Hepatic stellate cell (primary cell): ENCODE data around the gene CTBP1.

Experiments
- DNase-seq: peaks from one replicate; pipeline ENCODE4 v3.0.0; 2011; ENCODE audit warnings: low spot score

The CTBP1 gene

DNA sequence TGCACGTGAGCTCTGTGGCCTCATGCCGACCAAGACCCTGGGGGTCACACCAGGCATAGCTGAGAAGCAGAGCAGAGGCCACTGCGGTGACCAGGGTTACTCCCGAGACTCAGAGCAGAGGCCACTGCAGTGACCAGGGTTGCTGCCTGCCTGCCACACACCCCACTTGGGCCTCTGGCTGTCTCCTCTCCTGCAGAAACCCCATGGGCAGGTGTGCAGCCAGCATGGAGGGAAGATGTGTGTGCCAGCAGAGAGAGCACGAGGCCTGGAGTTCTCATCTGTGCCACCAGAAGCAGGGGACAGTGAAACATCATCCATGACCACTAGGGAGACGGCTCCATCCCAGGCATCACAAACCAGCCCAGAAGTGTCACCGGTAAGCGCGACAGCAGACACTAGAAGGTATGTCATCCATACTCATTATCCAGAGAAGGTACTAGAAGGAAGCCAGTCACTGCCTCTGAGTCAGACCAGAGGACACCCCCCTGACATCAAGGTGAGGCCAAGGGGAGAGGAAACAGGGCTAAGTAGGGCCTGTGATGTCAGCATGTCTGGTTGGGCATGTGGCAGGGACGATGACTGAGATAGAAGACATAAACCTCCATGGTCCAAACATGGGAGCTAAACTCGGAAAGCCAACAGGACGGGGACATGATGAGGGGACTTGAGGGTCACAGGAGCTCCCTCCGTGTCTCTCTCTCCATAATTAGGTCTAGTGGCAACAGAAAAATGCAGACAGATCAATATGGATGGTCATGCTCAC is 52.3 kb downstream of the CTBP1 start:
- DNase-seq: no peak

GRCh38 chr4:1195891-1196401 is 53.0 kb downstream of the CTBP1 start:
- no peak for DNase-seq

DNA sequence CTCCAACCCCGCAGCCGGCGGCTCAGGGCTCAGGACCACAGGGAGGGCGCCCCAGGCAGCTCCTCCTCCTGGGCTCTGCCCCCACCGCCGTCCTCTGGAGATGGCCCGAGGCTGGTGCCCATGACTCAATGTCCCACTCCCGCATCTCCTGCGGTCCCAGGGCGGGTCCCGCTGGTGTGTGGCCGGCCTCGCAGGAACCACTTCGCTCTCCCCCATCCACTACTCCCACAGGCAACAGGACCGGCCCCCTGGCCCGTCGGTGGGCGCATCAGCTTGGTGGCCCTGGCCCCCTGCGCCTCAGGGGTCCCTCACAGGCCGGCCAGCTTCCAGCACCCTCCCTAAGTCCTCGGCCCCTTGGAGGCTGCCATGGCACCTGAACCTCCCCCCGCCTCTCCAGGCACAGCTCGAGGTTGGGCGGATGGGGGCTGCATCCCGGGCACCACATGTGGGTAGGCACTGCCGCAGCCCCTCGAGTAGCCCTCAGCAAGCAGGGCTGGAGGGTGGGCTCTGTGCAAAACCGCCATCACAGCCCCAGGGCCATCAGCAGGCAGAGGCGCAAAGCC is 53.7 kb downstream of the CTBP1 start:
- no peak for DNase-seq

DNA sequence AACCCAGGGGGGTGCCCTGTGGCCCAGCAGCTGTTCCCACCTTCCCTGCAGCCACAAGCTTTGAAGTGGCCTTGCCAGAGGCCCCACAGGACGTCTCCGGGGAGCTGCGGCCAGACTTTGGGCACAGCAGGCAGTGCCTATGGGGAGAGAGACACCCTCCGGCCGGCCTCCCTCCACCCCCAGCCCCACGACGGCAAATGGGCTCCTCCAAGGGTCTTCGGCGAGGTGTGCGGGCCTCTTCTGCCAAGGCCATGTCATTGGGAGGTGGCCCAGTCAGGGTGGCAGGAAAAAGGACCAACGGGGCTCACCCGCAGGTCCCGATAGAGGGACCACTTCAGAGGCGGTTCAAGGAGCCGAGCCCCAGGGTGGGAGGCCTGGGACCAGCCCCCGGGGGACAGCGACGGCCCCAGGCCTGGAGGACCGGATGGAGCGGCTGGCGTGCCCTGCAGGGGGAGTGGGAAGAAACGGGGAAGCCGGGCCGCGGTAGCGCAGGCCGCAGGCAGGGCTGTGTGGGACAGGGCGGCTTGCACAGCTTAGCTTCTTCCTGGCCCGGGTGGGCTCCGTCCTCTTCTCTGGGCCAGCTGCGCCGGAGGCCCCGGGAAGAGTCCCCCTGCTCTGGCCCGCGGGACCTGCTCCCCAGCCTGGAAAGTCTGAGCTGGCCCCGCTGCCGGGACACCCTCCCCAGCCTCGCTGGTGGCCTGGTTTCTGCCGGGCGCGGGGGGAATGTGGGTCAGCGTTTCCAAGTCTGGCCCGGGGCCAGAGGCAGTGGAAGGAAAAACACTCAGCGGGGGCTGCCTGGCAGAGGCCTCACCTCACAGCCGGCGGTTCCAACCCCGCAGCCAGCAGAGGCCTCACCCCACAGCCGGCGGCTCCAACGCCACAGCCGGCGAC is 54.7 kb downstream of the CTBP1 start:
- peak; percentile 74 for DNase-seq

- DNase-seq: no peak
Measured at GRCh38 chr4:1193206-1194009, 55.5 kb downstream of the CTBP1 start.

GRCh38 chr4:1192493-1193205 is 56.3 kb downstream of the CTBP1 start:
- no peak for DNase-seq

- peak; percentile 98 for DNase-seq
Measured at GRCh38 chr4:1192091-1192492, 56.8 kb downstream of the CTBP1 start.

DNA sequence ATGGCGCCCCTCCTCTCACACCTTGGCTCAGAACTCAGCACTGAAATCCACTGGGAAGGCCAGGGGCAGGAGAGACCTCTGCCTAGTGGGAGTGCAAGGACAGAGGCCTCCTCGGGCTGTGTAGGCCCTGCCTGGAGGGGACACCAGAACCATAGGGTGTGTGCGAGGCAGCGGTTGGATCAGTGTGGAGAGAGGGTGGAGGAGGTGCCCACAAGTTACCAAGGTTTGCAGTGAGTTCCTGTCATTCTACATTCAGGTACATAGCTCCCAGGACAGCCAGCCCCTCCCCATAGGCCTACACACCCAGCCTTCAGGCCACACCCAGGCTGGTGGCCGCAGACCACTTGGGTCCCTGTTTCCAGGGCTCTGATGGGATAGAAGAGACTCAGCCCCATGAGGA is 57.3 kb downstream of the CTBP1 start:
- no peak for DNase-seq

DNA sequence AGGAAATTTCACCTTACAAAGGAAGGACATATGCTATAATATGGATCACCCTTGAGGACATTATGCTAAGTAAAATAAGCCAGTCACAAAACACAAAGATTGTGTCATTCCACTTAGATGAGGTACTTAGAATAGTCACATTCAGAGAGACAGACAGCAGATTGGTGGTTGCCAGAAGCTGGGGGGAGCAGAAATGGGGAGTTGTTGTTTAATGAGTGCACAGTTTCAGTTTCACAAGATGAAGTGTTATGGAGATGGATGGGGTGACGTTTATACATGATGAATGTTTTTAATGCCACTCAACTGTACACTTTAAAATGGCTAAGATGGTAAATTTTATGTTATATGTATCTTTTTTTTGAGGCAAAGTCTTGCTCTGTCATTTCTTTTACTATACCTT is 61.7 kb downstream of the CTBP1 start:
- DNase-seq: no peak

GRCh38 chr4:1183985-1184773 is 64.8 kb downstream of the CTBP1 start:
- DNase-seq: no peak

GRCh38 chr4:1182313-1182712 is 66.6 kb downstream of the CTBP1 start:
- DNase-seq: no peak

DNA sequence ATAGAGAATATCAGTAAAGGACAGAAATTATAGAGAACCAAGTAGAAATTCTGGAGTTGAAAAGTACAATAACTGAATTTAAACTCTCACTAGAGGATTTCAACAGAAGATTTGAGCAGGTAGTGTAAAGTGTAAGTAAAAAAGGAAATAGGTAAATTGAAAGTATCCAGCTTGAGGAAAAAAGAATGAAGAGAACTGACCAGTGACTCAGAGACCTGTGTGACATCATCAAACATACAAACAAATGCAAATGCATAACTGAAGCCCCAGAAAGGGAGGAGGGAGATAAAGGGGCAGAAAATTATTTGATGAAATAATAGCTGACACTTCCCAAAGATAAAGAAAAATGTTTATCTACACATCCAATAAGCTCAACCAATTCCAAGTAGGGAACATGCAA is 68.3 kb downstream of the CTBP1 start:
- no peak for DNase-seq

GRCh38 chr4:1179976-1180375 is 69.0 kb downstream of the CTBP1 start:
- no peak for DNase-seq

DNA sequence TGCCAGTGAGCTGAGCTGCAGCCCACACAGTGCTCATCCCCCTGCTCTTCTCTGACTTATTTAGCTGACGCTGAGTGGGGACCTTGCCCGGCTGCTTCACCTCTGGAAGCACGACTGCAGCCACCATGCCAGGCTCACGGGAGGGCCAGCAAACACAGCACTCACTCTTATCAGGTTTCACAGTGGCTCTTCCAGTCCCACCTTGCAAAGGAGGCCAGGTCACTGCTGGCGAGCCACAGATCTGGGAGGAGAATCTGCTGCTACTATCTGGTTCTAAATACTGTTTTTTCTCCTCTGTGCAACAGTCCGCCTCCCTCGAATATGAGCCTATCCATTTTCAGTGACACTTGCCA is 69.9 kb downstream of the CTBP1 start:
- no peak for DNase-seq

DNA sequence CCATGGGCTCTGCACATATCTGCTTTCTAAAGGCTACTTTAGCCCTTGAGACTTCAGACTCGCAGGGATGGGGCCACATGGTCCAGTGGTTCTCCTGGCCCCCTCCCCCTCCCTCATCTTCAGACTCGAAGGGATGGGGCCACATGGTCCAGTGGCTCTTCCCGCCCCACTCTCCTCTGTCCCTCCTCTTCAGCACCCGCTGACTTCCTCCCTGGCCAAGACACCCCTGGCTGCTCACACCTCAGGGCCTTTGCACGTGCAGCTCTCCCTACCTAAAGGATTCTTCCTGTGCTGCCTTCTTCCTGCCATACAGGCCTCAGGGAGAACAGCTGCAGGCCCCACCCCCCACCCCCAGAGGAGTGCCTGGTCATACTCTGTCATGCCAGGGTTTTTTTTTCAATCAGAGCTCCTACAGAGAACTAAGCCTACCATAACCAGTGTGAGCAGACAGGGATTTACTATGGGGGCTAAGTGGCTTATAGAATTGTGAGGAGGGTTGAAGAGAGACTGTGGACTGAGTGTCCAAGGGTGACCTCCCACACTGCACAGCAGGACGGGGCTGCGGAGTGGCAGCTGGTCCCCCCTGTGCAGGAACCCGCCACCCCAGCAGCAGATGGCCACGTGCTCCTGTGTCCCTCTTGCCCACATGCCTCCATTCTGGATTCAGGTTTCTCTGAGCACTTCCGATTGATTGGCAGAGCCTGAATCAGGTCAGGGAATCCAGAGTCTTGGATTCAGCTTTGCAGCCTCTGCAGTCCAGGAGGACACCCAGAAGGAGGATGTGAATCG is 70.4 kb downstream of the CTBP1 start:
- no peak for DNase-seq

DNA sequence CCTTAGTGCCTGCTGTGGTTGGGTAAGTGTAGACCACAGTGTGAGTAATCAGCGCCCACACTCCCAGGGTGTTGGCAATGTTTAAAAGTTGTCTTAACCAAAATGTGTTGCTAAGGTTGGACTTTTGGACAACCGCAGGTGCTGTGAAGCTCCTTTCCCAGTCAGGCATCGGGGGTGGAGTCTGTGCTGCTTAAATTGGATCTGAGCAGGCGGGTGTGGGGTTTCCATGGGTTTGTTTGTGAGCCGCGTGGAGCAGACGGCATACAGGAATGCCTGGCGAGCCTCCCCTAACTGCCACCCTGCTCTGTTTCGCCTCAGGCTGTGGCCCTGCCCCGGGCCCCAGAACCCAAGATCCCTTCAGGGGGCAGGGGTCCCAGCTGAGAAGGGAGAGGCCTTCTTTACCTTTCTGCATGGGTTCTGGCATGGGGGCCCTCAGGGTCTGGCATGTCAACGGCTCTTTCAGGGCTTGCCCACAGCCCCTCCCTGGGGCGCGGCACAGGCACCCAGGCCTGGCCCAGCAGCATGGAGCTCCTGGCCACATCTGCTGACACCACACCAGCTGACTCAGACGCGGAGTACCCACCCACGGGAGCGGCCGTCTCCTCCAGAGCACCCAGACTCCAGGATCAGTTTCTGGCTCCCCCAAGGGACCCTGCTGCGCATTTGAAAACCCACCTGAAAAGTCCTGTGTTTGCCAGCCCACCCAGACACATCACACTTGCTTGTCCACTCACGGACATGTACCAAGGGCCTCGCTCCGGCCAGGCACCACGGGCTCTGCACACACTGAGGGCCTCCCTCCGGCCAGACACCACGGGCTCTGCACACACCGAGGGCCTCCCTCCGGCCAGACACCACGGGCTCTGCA is 71.4 kb downstream of the CTBP1 start:
- DNase-seq: no peak

DNA sequence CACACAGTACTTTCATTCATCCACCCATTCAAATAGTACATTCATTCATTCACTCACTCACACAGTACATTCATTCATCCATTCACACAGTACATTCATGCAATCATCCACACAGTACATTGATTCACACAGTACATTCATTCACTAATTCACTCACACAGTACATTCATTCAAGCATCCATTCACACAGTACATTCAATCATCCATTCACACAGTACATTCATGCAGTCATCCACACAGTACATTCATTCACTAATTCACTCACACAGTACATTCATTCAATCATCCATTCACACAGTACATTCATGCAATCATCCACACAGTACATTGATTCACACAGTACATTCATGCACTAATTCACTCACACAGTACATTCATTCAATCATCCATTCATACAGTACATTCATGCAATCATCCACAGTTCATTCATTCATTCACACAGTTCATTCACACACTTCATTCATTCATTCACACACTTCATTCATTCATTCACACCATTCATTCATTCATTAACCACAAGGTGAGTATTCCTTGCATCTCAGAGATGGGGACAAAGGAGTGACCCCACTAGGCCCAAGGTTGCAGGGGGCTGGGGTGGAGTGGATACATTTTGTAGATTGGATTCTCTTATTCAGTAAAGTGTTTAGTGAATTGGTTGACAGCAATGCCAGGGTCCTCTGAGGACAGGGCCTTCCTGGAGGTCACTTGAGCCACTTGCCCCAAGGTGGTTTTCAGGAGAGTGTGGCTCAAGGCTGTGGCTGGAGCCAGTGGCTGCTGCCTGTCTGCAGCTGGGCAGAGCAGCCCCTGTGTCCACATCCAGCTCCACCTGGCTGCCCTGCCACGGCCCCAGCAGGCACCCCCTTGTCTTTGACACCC is 72.3 kb downstream of the CTBP1 start:
- DNase-seq: no peak
